Measurements from ENCODE around the gene NCAM1.

NCAM1 gene

DNA sequence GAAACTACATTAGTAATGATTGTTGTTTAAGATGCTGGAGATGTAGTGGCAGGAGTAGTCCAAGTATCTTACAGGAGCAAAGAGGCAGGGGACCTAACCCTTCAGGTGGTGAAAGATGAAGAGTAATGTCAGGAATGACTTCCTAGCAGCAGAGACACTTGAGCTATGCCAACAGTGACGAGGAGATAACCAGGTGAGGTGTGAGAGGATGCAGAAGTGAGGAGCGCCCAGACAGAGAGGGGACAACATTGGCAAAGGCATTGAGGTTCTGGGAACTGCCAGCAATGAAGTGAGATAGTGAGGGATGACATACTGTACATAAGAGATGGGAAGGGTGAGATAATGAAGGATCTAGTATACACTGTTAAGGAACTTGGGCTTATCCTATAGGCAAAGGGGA is 95.8 kb downstream of the NCAM1 start:
- no peaks in the 10 kb centered on the region for H3K9me3 ChIP-seq
- no peak overlapping the region for H3K27ac ChIP-seq
- TF ChIP-seq CTCF (IDR thresholded peaks at IDR 0.05): no peak
- no peaks in the 10 kb centered on the region for H3K27me3 ChIP-seq
- no peaks in the 10 kb centered on the region for H3K4me1 ChIP-seq (ENCODE audit: control insufficient read depth in 1 of 2, insufficient read depth in 1 of 2, low read depth in 1 of 2, low read length in 1 of 2)
- H3K36me3 ChIP-seq: no peaks in the 10 kb centered on the region
- H3K4me3 ChIP-seq (ENCODE audit: low read depth in 1 of 2, low read length in 1 of 2): no peak overlapping the region

GRCh38 chr11:113059548-113059947 is 98.3 kb downstream of the NCAM1 start:
- TF ChIP-seq CTCF (IDR thresholded peaks at IDR 0.05): no peak
- H3K9me3 ChIP-seq: no peaks in the 10 kb centered on the region
- H3K4me1 ChIP-seq (ENCODE audit: control insufficient read depth in 1 of 2, insufficient read depth in 1 of 2, low read depth in 1 of 2, low read length in 1 of 2): no peaks in the 10 kb centered on the region

DNA sequence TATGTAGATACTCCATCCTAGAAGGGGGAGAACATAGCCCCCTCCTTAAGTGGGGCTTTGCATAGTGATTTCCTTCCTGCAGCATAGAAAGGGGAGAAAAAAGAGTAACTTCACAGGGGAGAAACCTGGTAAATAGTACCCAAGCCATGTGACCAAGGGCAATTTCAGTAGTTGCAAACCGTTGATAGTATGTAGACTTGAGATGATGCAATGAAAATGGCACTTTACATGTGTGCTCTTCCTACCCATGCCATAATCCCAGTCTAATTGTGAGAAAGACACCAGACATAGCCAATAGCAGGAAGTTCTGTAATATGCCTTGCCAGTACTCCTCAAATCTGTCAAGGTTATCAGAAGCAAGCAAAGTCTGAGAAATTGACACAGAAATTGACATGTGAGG is 104.1 kb downstream of the NCAM1 start:
- Histone ChIP-seq H3K27me3 (no peaks in the 10 kb centered on the region), H3K4me1 (ENCODE audit: control insufficient read depth in 1 of 2, insufficient read depth in 1 of 2, low read depth in 1 of 2, low read length in 1 of 2) (no peaks in the 10 kb centered on the region), H3K27ac (no peak overlapping the region), H3K9me3 (no peaks in the 10 kb centered on the region), H3K4me3 (ENCODE audit: low read depth in 1 of 2, low read length in 1 of 2) (no peak overlapping the region), H3K36me3 (no peaks in the 10 kb centered on the region)
- TF ChIP-seq CTCF (IDR thresholded peaks at IDR 0.05): no peak

More at GRCh38 chr11:113059548-113059947, 98.3 kb downstream of the NCAM1 start:
- Histone ChIP-seq H3K27me3 (no peaks in the 10 kb centered on the region), H3K4me3 (ENCODE audit: low read depth in 1 of 2, low read length in 1 of 2) (no peak overlapping the region), H3K36me3 (no peaks in the 10 kb centered on the region), H3K27ac (no peak overlapping the region)

GRCh38 chr11:113072237-113072858 is 111.1 kb downstream of the NCAM1 start:
- Histone ChIP-seq H3K4me3 (ENCODE audit: low read depth in 1 of 2, low read length in 1 of 2) (no peak overlapping the region), H3K4me1 (ENCODE audit: control insufficient read depth in 1 of 2, insufficient read depth in 1 of 2, low read depth in 1 of 2, low read length in 1 of 2) (no peaks in the 10 kb centered on the region), H3K27ac (no peak overlapping the region), H3K27me3 (no peaks in the 10 kb centered on the region), H3K36me3 (no peaks in the 10 kb centered on the region), H3K9me3 (no peaks in the 10 kb centered on the region)
- TF ChIP-seq CTCF (IDR thresholded peaks at IDR 0.05): no peak

DNA sequence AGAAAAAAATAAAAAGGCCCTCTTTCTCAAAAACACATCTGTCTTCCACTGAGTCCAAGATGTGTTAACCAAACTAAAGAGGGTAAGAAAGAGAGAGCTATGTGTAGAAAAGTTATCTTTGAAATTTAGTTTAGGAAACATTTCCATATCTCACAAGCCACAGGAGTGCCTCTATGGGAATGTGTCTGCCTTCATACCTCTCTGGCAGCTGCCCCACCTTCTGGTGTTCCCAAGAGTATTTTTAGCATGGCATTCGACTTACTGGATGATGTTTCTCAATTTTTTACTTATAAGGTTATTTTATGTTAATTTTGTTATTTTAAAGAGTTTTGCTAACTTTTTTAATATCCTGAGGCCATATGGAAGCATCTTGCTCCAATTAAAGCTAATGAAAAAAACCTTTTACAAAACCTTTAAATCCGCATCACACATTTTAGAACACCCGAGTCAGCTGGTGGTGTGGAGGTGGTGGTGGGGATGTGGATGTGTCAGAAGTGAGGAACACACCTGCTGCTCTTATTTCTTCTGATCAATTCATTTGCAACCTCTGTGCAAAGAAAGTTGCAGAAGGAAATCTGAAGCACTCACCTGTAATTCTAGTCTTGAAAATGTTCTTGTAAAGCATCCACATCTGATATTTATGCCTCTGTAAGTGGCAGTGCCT is 112.2 kb downstream of the NCAM1 start:
- Histone ChIP-seq H3K27me3 (no peaks in the 10 kb centered on the region), H3K4me3 (ENCODE audit: low read depth in 1 of 2, low read length in 1 of 2) (no peak overlapping the region), H3K27ac (no peak overlapping the region), H3K4me1 (ENCODE audit: control insufficient read depth in 1 of 2, insufficient read depth in 1 of 2, low read depth in 1 of 2, low read length in 1 of 2) (no peaks in the 10 kb centered on the region), H3K9me3 (no peaks in the 10 kb centered on the region), H3K36me3 (no peaks in the 10 kb centered on the region)
- TF ChIP-seq CTCF (IDR thresholded peaks at IDR 0.05): no peak
